GM23338 (cell line): Measurements from ENCODE around the gene ARSD. TPM values are rescaled to one million over a fixed set of nuclear protein-coding genes. Genes with fewer than 3 reads are reported as not detected.
A peak's percentile ranks its signal among the peaks of the same experiment; 100 is the strongest.

Experiments
- ATAC-seq: fragments of 200-7000 bp; cut with Tn5 transposase; 3 replicates; pipeline ENCODE4 v1.9.1; 2020
- DNase-seq: peaks from one replicate; pipeline ENCODE4 v3.0.0-alpha.2; 2015; ENCODE audit warnings: low spot score
- H2AFZ ChIP-seq: fragments of 200-600 bp; sonication (generic); 2 replicates; pipeline ENCODE4 v1.8.0; 2016; ENCODE audit warnings: antibody characterized with exemption, mild to moderate bottlenecking, moderate library complexity
- H3F3A ChIP-seq: fragments of 200-600 bp; sonication (generic); replicated peaks from 2 replicates; pipeline ENCODE4 v1.8.0; 2017; ENCODE audit warnings: antibody characterized with exemption, mixed run types, low read depth
- H3K27ac ChIP-seq: fragments of 200-600 bp; sonication (generic); 2 replicates; pipeline ENCODE4 v1.6.1; 2016; ENCODE audit warnings: low read depth
- H3K27me3 ChIP-seq: fragments of 200-600 bp; sonication (generic); 2 replicates; pipeline ENCODE4 v1.8.0; 2016; ENCODE audit warnings: mild to moderate bottlenecking, mixed run types, moderate library complexity; ENCODE audit not compliant: insufficient read depth
- H3K36me3 ChIP-seq: fragments of 200-600 bp; sonication (generic); 2 replicates; pipeline ENCODE4 v1.8.0; 2016; ENCODE audit warnings: mild to moderate bottlenecking; ENCODE audit not compliant: insufficient read depth
- H3K4me1 ChIP-seq: fragments of 200-600 bp; sonication (generic); 2 replicates; pipeline ENCODE4 v1.8.0; 2016; ENCODE audit warnings: mild to moderate bottlenecking, moderate library complexity; ENCODE audit not compliant: insufficient read depth
- H3K4me2 ChIP-seq: fragments of 200-600 bp; sonication (generic); 2 replicates; pipeline ENCODE4 v1.7.1; 2017; ENCODE audit warnings: mixed run types
- H3K4me3 ChIP-seq: fragments of 200-600 bp; sonication (generic); 2 replicates; pipeline ENCODE4 v1.6.1; 2016; ENCODE audit warnings: mixed run types
- H3K79me2 ChIP-seq: fragments of 200-600 bp; sonication (generic); replicated peaks from 2 replicates; pipeline ENCODE4 v1.8.0; 2017; ENCODE audit warnings: mild to moderate bottlenecking; ENCODE audit not compliant: insufficient read depth
- H3K9me2 ChIP-seq: fragments of 200-600 bp; sonication (generic); 2 replicates; pipeline ENCODE4 v1.8.0; 2017; ENCODE audit not compliant: insufficient read depth
- H4K20me1 ChIP-seq: fragments of 200-600 bp; sonication (generic); replicated peaks from 2 replicates; pipeline ENCODE4 v1.8.0; 2017; ENCODE audit warnings: mild to moderate bottlenecking; ENCODE audit not compliant: insufficient read depth
- H3K27ac Mint-ChIP-seq: 2 replicates; pipeline ENCODE4 v1.8.0; 2020; ENCODE audit warnings: inconsistent platforms, mild to moderate bottlenecking, moderate library complexity, mixed read lengths
- H3K27me3 Mint-ChIP-seq: 3 replicates; pipeline ENCODE4 v1.8.0; 2022; ENCODE audit warnings: low read depth, mild to moderate bottlenecking, moderate library complexity, mixed read lengths, inconsistent platforms; ENCODE audit not compliant: insufficient read depth, poor library complexity
- H3K36me3 Mint-ChIP-seq: 3 replicates; pipeline ENCODE4 v1.8.0; 2021; ENCODE audit warnings: low read depth, mild to moderate bottlenecking, inconsistent platforms, moderate library complexity, mixed read lengths
- H3K4me1 Mint-ChIP-seq: 3 replicates; pipeline ENCODE4 v1.8.0; 2020; ENCODE audit warnings: mild to moderate bottlenecking, inconsistent platforms, mixed read lengths
- H3K4me3 Mint-ChIP-seq: 3 replicates; pipeline ENCODE4 v1.8.0; 2021; ENCODE audit warnings: moderate library complexity, mild to moderate bottlenecking, inconsistent platforms, mixed read lengths
- H3K9me3 Mint-ChIP-seq: 3 replicates; pipeline ENCODE4 v1.8.0; 2020; ENCODE audit warnings: moderate library complexity, mild to moderate bottlenecking, inconsistent platforms, mixed read lengths
- CREB1 ChIP-seq: fragments of 250-450 bp; sonication (Bioruptor Pico); IDR thresholded peaks from 2 replicates; pipeline ENCODE4 v1.5.0; 2020; ENCODE audit warnings: low read depth, mild to moderate bottlenecking, moderate library complexity
- CTCF ChIP-seq, 2 experiments: fragments of 200-600 bp in 1 of 2; sonication (generic) in 1 of 2; conservative IDR thresholded peaks; 2 replicates each; pipeline versions ENCODE4 v1.5.1 to v1.6.1; 2016 to 2017; ENCODE audit warnings: antibody characterized with exemption in 2 of 2, low read depth in 2 of 2, mild to moderate bottlenecking in 2 of 2, moderate library complexity in 1 of 2
- ETS1 ChIP-seq: IDR thresholded peaks from 2 replicates; pipeline ENCODE4 v1.6.1; 2016; ENCODE audit warnings: antibody characterized with exemption
- EZH2 ChIP-seq: fragments of 200-600 bp; sonication (generic); IDR thresholded peaks from one replicate; pipeline ENCODE4 v1.8.0; 2017; ENCODE audit warnings: antibody characterized with exemption, mild to moderate bottlenecking, low read depth; ENCODE audit not compliant: unreplicated experiment
- JUNB ChIP-seq: IDR thresholded peaks from one replicate; pipeline ENCODE4 v1.6.1; 2016; ENCODE audit warnings: antibody characterized with exemption; ENCODE audit not compliant: unreplicated experiment
- NANOG ChIP-seq: IDR thresholded peaks from 2 replicates; pipeline ENCODE4 v1.6.1; 2016; ENCODE audit warnings: antibody characterized with exemption, borderline replicate concordance
- POLR2AphosphoS5 ChIP-seq: IDR thresholded peaks from 2 replicates; pipeline ENCODE4 v1.6.1; 2016; ENCODE audit warnings: antibody characterized with exemption, low read depth
- STAT1 ChIP-seq: IDR thresholded peaks from one replicate; pipeline ENCODE4 v1.6.1; 2016; ENCODE audit warnings: antibody characterized with exemption; ENCODE audit not compliant: unreplicated experiment
- ZNF114 ChIP-seq: fragments of 250-450 bp; sonication (Bioruptor Pico); IDR thresholded peaks from 2 replicates; pipeline ENCODE4 v1.5.0; 2020; ENCODE audit warnings: mild to moderate bottlenecking, moderate library complexity
- ZNF331 ChIP-seq: fragments of 250-450 bp; sonication (Bioruptor Pico); IDR thresholded peaks from 2 replicates; pipeline ENCODE4 v1.5.0; 2020; ENCODE audit warnings: low read depth, mild to moderate bottlenecking, moderate library complexity
- polyA plus RNA-seq: library from polyadenylated mRNA; unstranded; fragments of >200 nt; fragmentation: Nextera tagmentation; extraction: Ambion mirVana; gene quantifications from 2 replicates; pipeline ENCODE4 v1.2.1, GENCODE V29; 2016
- total RNA-seq: library from RNA; depleted of rRNA; stranded (reverse); fragments of >200 nt; shearing (Covaris generic); gene quantifications from 2 replicates; pipeline ENCODE4 v1.2.3, GENCODE V29; 2014

ARSD gene
- total and polyA plus RNA-seq, 2 experiments from 2014 or later: 1.3 to 1.7 TPM

- Histone ChIP-seq H3F3A (no peaks in the 10 kb centered on the region), H3K36me3 (no peaks in the 10 kb centered on the region), H3K27me3 (no peaks in the 10 kb centered on the region), H3K4me3 (no peak overlapping the region), H4K20me1 (no peaks in the 10 kb centered on the region), H2AFZ (no peak overlapping the region), H3K4me2 (no peak overlapping the region), H3K9me2 (no peaks in the 10 kb centered on the region), H3K79me2 (no peaks in the 10 kb centered on the region), H3K27ac (no peak overlapping the region), H3K4me1 (no peaks in the 10 kb centered on the region)
- Mint-ChIP-seq H3K27me3 (peaks cover 4% of the 10 kb centered on the region), H3K9me3 (peaks cover 17% of the 10 kb centered on the region), H3K36me3 (peaks cover 38% of the 10 kb centered on the region), H3K4me3 (no peak overlapping the region), H3K4me1 (peaks cover 2% of the 10 kb centered on the region; the same call in 2 of the 3 replicates), H3K27ac (no peak overlapping the region)
- ATAC-seq: no peak
- DNase-seq: no peak
- no peak for TF ChIP-seq ZNF331
- TF ChIP-seq POLR2AphosphoS5: no peak
- TF ChIP-seq EZH2: no peak
- TF ChIP-seq ZNF114 (CRISPR knock-in tag): no peak
- TF ChIP-seq CREB1 (CRISPR knock-in tag): no peak
- no peak for TF ChIP-seq STAT1
- TF ChIP-seq NANOG: no peak
- no peak for TF ChIP-seq ETS1
- TF ChIP-seq JUNB: no peak
Measured at GRCh38 chrX:2907295-2907694, 21.8 kb downstream of the ARSD start.

- H3K4me3 ChIP-seq: no peak overlapping the region
- H3K27me3 ChIP-seq: no peaks in the 10 kb centered on the region
- no peak overlapping the region for H3K4me2 ChIP-seq
- no peaks in the 10 kb centered on the region for H3K79me2 ChIP-seq
- H3K9me2 ChIP-seq: no peaks in the 10 kb centered on the region
- H3K27ac ChIP-seq: no peak overlapping the region
- Mint-ChIP-seq H3K9me3 (peaks cover 14% of the 10 kb centered on the region; the same call in 2 of the 3 replicates), H3K4me1 (peaks cover 6% of the 10 kb centered on the region), H3K27ac (no peak overlapping the region), H3K36me3 (peaks cover 40% of the 10 kb centered on the region), H3K4me3 (no peak overlapping the region), H3K27me3 (peaks cover 2% of the 10 kb centered on the region)
- no peaks in the 10 kb centered on the region for H4K20me1 ChIP-seq
- 0 out of 2 replicates have a peak, but pooled peaks cover 2% of the 10 kb centered on the region for H3F3A ChIP-seq
- no peaks in the 10 kb centered on the region for H3K36me3 ChIP-seq
- H2AFZ ChIP-seq: no peak overlapping the region
- ATAC-seq (no peak), DNase-seq (no peak)
- peaks cover 3% of the 10 kb centered on the region; the same call in 1 of the 2 replicates for H3K4me1 ChIP-seq
- TF ChIP-seq CTCF (conservative IDR thresholded peaks at IDR 0.05; ENCODE audit: low read depth in 2 of 2): peak; percentile 17 to 25; a peak in 3 of 4 replicates
- no peak for TF ChIP-seq ETS1
Measured at GRCh38 chrX:2903366-2903765, 25.8 kb downstream of the ARSD start.
